ENCODE data around the gene ZBTB32. TPM values are rescaled to one million over a fixed set of nuclear protein-coding genes. Genes with fewer than 3 reads are reported as not detected.
A peak's percentile ranks its signal among the peaks of the same experiment; 100 is the strongest.

ZBTB32 gene
- total RNA-seq, 1 experiment from 2014 or later = not detected

- no peaks in the 10 kb centered on the region for H3K36me3 ChIP-seq (ENCODE audit: control insufficient read depth, insufficient read depth, low read length)
- intact Hi-C loops (cut with micrococcal nuclease; ENCODE audit: unreplicated experiment) = no loop called here
- BruUV-seq (replicated peaks) = no TSS peak
- no peaks in the 10 kb centered on the region for H3K9me3 ChIP-seq (ENCODE audit: control insufficient read depth, insufficient read depth, low read depth, low read length)
- no peak overlapping the region for H3K4me3 ChIP-seq (ENCODE audit: low read depth in 2 of 2, low read length in 2 of 2)
- no peak overlapping the region for H3K27ac ChIP-seq (ENCODE audit: low read length)
- ATAC-seq (no peak), DNase-seq (ENCODE audit: low read depth, low spot score) (no peak)
- POLR2A ChIA-PET = no interaction called here
- CTCF ChIA-PET = interaction anchor here (0.7 kb wide), 1 partner anchor 351 kb away, joined by 4 read pairs; no protein-coding TSS in a partner anchor
- in situ Hi-C loops (cut with HindIII; ENCODE audit: low pct_unique_long_range_greater_than_20kb, low sequenced_read_pairs) = no loop called here
- H3K27me3 ChIP-seq (ENCODE audit: control insufficient read depth, insufficient read depth, low read length) = no peaks in the 10 kb centered on the region
- no peak for TF ChIP-seq POLR2AphosphoS5 (IDR thresholded peaks at IDR 0.05; ENCODE audit: low read depth, low read length)
- no peak for TF ChIP-seq SIN3A (IDR thresholded peaks at IDR 0.05; ENCODE audit: borderline replicate concordance, insufficient read depth, low read depth, low read length)
- no peak for TF ChIP-seq TCF7L2 (IDR thresholded peaks at IDR 0.05; ENCODE audit: low read depth, low read length)
- TF ChIP-seq CTCF (IDR thresholded peaks at IDR 0.05) = no peak
- no peak for TF ChIP-seq REST (IDR thresholded peaks at IDR 0.05; ENCODE audit: insufficient read depth in 1 of 2, low read depth in 2 of 2, low read length in 1 of 2)
- H3K4me1 ChIP-seq (ENCODE audit: control insufficient read depth, insufficient read depth, low read length) = no peaks in the 10 kb centered on the region
Observed at GRCh38 chr19:35696835-35697234, 7.5 kb upstream of the ZBTB32 start.

GRCh38 chr19:35702223-35703012 lies 1.9 kb upstream of the ZBTB32 start:
- in situ Hi-C loops (cut with HindIII; ENCODE audit: low pct_unique_long_range_greater_than_20kb, low sequenced_read_pairs) = no loop called here
- no peaks in the 10 kb centered on the region for H3K36me3 ChIP-seq (ENCODE audit: control insufficient read depth, insufficient read depth, low read length)

More at GRCh38 chr19:35702223-35703012, 1.9 kb upstream of the ZBTB32 start:
- TF ChIP-seq CTCF (IDR thresholded peaks at IDR 0.05) (no peak), REST (IDR thresholded peaks at IDR 0.05; ENCODE audit: insufficient read depth in 1 of 2, low read depth in 2 of 2, low read length in 1 of 2) (peak in 1 of 2 experiments; percentile 45; a peak in 1 of 4 replicates), POLR2AphosphoS5 (IDR thresholded peaks at IDR 0.05; ENCODE audit: low read depth, low read length) (peak; percentile 53; the same call in 1 of the 2 replicates), TCF7L2 (IDR thresholded peaks at IDR 0.05; ENCODE audit: low read depth, low read length) (no peak)
- ChIA-PET POLR2A (interaction anchor here (0.5 to 0.9 kb wide), 7 partner anchors 11 to 191 kb away, joined by 3 to 7 read pairs (median 5); partner anchors contain the start of gene U2AF1L4), CTCF (interaction anchor here (0.7 to 1.4 kb wide), 4 partner anchors 8 to 124 kb away, joined by 3 to 9 read pairs (median 3); no protein-coding TSS in a partner anchor)
- intact Hi-C loops (cut with micrococcal nuclease; ENCODE audit: unreplicated experiment) = no loop called here
- ATAC-seq = peak; percentile 99
- Histone ChIP-seq H3K4me3 (ENCODE audit: low read depth in 2 of 2, low read length in 2 of 2) (peak overlapping the region; percentile 68 to 80), H3K9me3 (ENCODE audit: control insufficient read depth, insufficient read depth, low read depth, low read length) (no peaks in the 10 kb centered on the region), H3K4me1 (ENCODE audit: control insufficient read depth, insufficient read depth, low read length) (0 out of 2 replicates have a peak, but pooled peaks cover 5% of the 10 kb centered on the region), H3K27ac (ENCODE audit: low read length) (peak overlapping the region; percentile 78), H3K27me3 (ENCODE audit: control insufficient read depth, insufficient read depth, low read length) (no peaks in the 10 kb centered on the region)
- no TSS peak for BruUV-seq (replicated peaks)
- peak; percentile 94 for DNase-seq (ENCODE audit: low read depth, low spot score)
